ENCODE results near the gene UPK3A.

The UPK3A gene

GRCh38 chr22:45332001-45332400, 47.3 kb downstream of the UPK3A start:
- no peak for DNase-seq

GRCh38 chr22:45334068-45334467, 49.3 kb downstream of the UPK3A start:
- no peak for DNase-seq

- DNase-seq, result no peak
These were observed 49.8 kb downstream of the UPK3A start for GRCh38 chr22:45334528-45334927.

GRCh38 chr22:45335021-45335818, 50.5 kb downstream of the UPK3A start:
- DNase-seq, result no peak

- DNase-seq, result no peak
These were observed 51.2 kb downstream of the UPK3A start for GRCh38 chr22:45335854-45336522.

GRCh38 chr22:45336971-45337431, 52.3 kb downstream of the UPK3A start:
- no peak for DNase-seq

- DNase-seq, result no peak
These were observed 52.8 kb downstream of the UPK3A start for GRCh38 chr22:45337536-45337935.

- no peak for DNase-seq
These were observed 54.0 kb downstream of the UPK3A start for GRCh38 chr22:45338795-45339194.

- DNase-seq, result no peak
These were observed 55.6 kb downstream of the UPK3A start for GRCh38 chr22:45340323-45340722.

GRCh38 chr22:45341498-45341897, 56.7 kb downstream of the UPK3A start:
- DNase-seq, result no peak

- no peak for DNase-seq
These were observed 58.4 kb downstream of the UPK3A start for GRCh38 chr22:45343143-45343542.

GRCh38 chr22:45344334-45344733, 59.6 kb downstream of the UPK3A start:
- DNase-seq, result no peak
